Measurements from ENCODE around the gene ELP6. TPM values are rescaled to one million over a fixed set of nuclear protein-coding genes. Genes with fewer than 3 reads are reported as not detected.
"Not testable (repeated sequence)": the region's sequence is repeated elsewhere in the genome, so short reads cannot be mapped to it uniquely, and the experiment has no call there.

Gene ELP6
- total RNA-seq, 1 experiment from 2014 or later, result 61.7 TPM

DNA sequence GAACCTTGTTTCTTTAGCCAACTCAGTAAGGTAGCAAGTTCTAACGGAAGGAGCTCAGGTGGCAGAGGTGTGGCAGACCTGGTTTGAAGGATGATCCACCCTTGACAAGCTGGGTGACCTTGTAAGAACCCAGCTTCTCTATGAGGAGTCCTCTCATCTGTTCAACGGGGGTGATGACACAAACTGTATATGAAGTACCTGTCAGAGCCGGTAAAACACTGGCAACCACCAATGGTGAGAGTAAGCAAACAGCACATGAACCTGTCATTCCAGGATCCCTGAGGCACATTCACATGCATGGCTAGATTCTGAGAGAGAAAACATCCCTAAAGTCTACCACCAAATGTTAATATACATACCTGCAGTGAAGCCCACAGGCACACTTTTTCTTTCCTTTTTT is 40.1 kb downstream of the ELP6 start:
- H3K4me3 ChIP-seq (ENCODE audit: low read length), result no peak overlapping the region
- peaks cover 81% of the 10 kb centered on the region for H3K79me2 ChIP-seq (ENCODE audit: low read length)
- peaks cover 32% of the 10 kb centered on the region for H3K4me1 ChIP-seq (ENCODE audit: low read length)
- H3K4me2 ChIP-seq (ENCODE audit: low read depth, low read length, poor library complexity, severe bottlenecking), result no peak overlapping the region
- no peak overlapping the region for H3K9ac ChIP-seq (ENCODE audit: low read length)
- no peaks in the 10 kb centered on the region for H3K27me3 ChIP-seq (ENCODE audit: low read length)
- H4K20me1 ChIP-seq (ENCODE audit: insufficient read depth, low read depth, low read length), result peaks cover 12% of the 10 kb centered on the region; the same call in 1 of the 2 replicates
- no peak overlapping the region for H3K27ac ChIP-seq (ENCODE audit: low read length)
- no peaks in the 10 kb centered on the region for H3K9me2 ChIP-seq (replicated peaks; ENCODE audit: insufficient read depth, low read length)
- H2AFZ ChIP-seq (ENCODE audit: low read length), result no peak overlapping the region
- H3K9me3 ChIP-seq (ENCODE audit: low read length), result peaks cover 3% of the 10 kb centered on the region; the same call in 1 of the 2 replicates
- no peak for DNase-seq
- peaks cover 28% of the 10 kb centered on the region for H3K36me3 ChIP-seq (ENCODE audit: insufficient read depth, low read length)

DNA sequence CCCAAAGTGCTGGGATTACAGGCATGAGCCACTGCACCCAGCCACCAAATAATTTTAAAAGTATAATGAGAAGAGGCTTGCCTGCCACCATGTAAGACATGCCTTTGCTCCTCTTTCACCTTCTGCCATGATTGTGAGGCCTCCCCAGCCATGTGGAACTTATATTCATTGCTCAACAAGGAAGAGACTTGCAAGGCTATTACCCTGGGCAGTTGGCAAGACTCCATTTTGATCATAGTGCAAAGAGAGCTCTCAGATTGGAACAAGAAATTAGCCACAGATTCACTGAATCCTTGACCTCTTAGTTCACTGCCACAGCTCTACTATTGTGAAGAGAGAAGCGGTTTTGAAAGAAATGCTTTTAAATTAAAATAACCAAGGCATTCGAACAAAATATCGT is 43.9 kb downstream of the ELP6 start:
- Histone ChIP-seq H2AFZ (ENCODE audit: low read length) (no peak overlapping the region), H3K9me3 (ENCODE audit: low read length) (peaks cover 3% of the 10 kb centered on the region; the same call in 1 of the 2 replicates), H3K27ac (ENCODE audit: low read length) (no peak overlapping the region), H3K4me1 (ENCODE audit: low read length) (peaks cover 9% of the 10 kb centered on the region), H3K4me3 (ENCODE audit: low read length) (no peak overlapping the region), H3K27me3 (ENCODE audit: low read length) (no peaks in the 10 kb centered on the region), H4K20me1 (ENCODE audit: insufficient read depth, low read depth, low read length) (peaks cover 13% of the 10 kb centered on the region; the same call in 1 of the 2 replicates), H3K36me3 (ENCODE audit: insufficient read depth, low read length) (peaks cover 37% of the 10 kb centered on the region), H3K9ac (ENCODE audit: low read length) (no peak overlapping the region), H3K79me2 (ENCODE audit: low read length) (peaks cover 94% of the 10 kb centered on the region), H3K4me2 (ENCODE audit: low read depth, low read length, poor library complexity, severe bottlenecking) (no peak overlapping the region), H3K9me2 (replicated peaks; ENCODE audit: insufficient read depth, low read length) (no peaks in the 10 kb centered on the region)
- DNase-seq, result no peak

DNA sequence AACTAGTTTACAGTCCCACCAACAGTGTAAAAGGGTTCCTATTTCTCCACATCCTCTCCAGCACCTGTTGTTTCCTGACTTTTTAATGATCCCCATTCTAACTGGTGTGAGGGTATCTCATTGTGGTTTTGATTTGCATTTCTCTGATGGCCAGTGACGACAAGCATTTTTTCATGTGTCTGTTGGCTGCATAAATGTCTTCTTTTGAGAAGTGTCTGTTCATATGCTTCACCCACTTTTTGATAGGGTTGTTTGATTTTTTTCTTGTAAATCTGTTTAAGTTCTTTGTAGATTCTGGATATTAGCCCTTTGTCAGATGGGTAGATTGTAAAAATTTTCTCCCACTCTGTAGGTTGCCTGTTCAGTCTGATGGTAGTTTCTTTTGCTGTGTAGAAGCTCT is 45.2 kb downstream of the ELP6 start:
- H3K4me1 ChIP-seq (ENCODE audit: low read length); H3K4me2 ChIP-seq (ENCODE audit: low read depth, low read length, poor library complexity, severe bottlenecking); H3K27me3 ChIP-seq (ENCODE audit: low read length); H3K9me3 ChIP-seq (ENCODE audit: low read length); H3K9me2 ChIP-seq (replicated peaks; ENCODE audit: insufficient read depth, low read length); H2AFZ ChIP-seq (ENCODE audit: low read length); DNase-seq; H3K4me3 ChIP-seq (ENCODE audit: low read length); H3K9ac ChIP-seq (ENCODE audit: low read length); H3K27ac ChIP-seq (ENCODE audit: low read length): not testable (repeated sequence)
- Histone ChIP-seq H3K79me2 (ENCODE audit: low read length) (peaks cover 93% of the 10 kb centered on the region), H3K36me3 (ENCODE audit: insufficient read depth, low read length) (peaks cover 34% of the 10 kb centered on the region), H4K20me1 (ENCODE audit: insufficient read depth, low read depth, low read length) (peaks cover 11% of the 10 kb centered on the region; the same call in 1 of the 2 replicates)

DNA sequence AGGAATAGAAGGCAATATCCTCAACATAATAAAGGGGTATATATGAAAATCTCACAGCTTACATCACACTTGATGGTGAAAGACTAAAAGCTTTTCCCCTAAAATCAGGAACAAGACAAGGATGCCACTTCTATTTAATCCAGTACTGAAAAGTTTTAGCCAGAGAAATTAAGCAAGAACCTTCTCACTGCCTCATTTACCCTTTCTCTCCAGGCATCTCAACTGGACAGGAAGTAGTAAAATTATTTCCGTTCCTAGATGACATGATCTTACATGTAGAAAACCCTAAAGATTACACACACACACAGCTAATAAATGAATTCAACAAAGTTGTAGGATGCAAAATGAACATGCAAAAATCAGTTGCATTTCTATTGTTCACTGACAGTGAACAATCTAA is 48.9 kb downstream of the ELP6 start:
- H3K4me2 ChIP-seq (ENCODE audit: low read depth, low read length, poor library complexity, severe bottlenecking), result no peak overlapping the region
- H3K9me2 ChIP-seq (replicated peaks; ENCODE audit: insufficient read depth, low read length), result no peaks in the 10 kb centered on the region
- H3K9ac ChIP-seq (ENCODE audit: low read length), result no peak overlapping the region
- 0 out of 2 replicates have a peak, but pooled peaks cover 15% of the 10 kb centered on the region for H4K20me1 ChIP-seq (ENCODE audit: insufficient read depth, low read depth, low read length)
- DNase-seq, result peak; percentile 60
- H3K4me3 ChIP-seq (ENCODE audit: low read length), result no peak overlapping the region
- no peaks in the 10 kb centered on the region for H3K27me3 ChIP-seq (ENCODE audit: low read length)
- H2AFZ ChIP-seq (ENCODE audit: low read length), result no peak overlapping the region
- peaks cover 21% of the 10 kb centered on the region for H3K36me3 ChIP-seq (ENCODE audit: insufficient read depth, low read length)
- peaks cover under 1% of the 10 kb centered on the region; the same call in 1 of the 2 replicates for H3K9me3 ChIP-seq (ENCODE audit: low read length)
- H3K4me1 ChIP-seq (ENCODE audit: low read length), result no peaks in the 10 kb centered on the region
- peaks cover 93% of the 10 kb centered on the region for H3K79me2 ChIP-seq (ENCODE audit: low read length)
- H3K27ac ChIP-seq (ENCODE audit: low read length), result no peak overlapping the region

DNA sequence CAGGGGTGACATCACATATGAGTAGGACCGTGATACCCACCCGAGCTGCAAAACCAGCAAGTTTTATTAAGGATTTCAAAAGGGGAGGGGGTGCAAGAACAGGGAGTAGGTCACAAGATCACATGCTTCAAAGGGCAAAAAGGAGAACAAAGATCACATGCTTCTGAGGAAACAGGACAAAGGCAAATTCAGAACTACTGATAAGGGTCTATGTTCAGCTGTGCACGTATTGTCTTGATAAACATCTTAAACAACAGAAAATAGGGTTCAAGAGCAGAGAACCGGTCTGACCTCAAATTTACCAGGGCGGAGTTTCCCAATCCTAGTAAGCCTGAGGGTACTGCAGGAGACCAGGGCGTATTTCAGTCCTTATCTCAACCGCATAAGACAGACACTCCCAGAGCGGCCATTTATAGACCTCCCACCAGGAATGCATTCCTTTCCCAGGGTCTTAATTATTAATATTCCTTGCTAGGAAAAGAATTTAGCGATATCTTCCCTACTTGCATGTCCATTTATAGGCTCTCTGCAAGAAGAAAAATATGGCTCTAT is 53.9 kb downstream of the ELP6 start:
- not testable (repeated sequence) for DNase-seq; H3K9me2 ChIP-seq (replicated peaks; ENCODE audit: insufficient read depth, low read length); H3K27ac ChIP-seq (ENCODE audit: low read length); H3K4me1 ChIP-seq (ENCODE audit: low read length); H3K36me3 ChIP-seq (ENCODE audit: insufficient read depth, low read length); H3K9ac ChIP-seq (ENCODE audit: low read length); H2AFZ ChIP-seq (ENCODE audit: low read length); H3K9me3 ChIP-seq (ENCODE audit: low read length); H4K20me1 ChIP-seq (ENCODE audit: insufficient read depth, low read depth, low read length); H3K4me3 ChIP-seq (ENCODE audit: low read length); H3K4me2 ChIP-seq (ENCODE audit: low read depth, low read length, poor library complexity, severe bottlenecking); H3K27me3 ChIP-seq (ENCODE audit: low read length)
- peaks cover 93% of the 10 kb centered on the region for H3K79me2 ChIP-seq (ENCODE audit: low read length)

DNA sequence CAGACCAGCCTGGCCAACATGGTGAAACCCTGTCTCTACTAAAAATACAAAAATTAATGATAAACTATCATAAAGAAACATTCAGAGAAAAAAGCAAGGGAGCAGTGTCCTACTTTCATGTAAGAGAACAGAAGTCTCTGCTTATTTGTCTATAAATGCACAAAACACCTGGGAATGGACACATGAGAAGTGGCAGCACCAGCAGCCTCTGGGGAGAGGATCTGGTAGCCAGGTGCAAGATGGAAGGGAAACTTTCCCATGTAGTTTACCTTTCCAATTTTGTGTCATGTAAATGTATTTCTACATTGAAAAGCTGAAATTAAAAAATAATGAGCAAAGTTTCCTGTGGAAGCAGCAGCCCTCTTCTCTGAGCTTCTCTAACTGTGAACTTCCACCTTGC is 56.5 kb downstream of the ELP6 start:
- no peaks in the 10 kb centered on the region for H3K9me3 ChIP-seq (ENCODE audit: low read length)
- H3K79me2 ChIP-seq (ENCODE audit: low read length), result peaks cover 94% of the 10 kb centered on the region
- DNase-seq, result no peak
- H3K27me3 ChIP-seq (ENCODE audit: low read length), result no peaks in the 10 kb centered on the region
- no peaks in the 10 kb centered on the region for H3K9me2 ChIP-seq (replicated peaks; ENCODE audit: insufficient read depth, low read length)
- no peak overlapping the region for H2AFZ ChIP-seq (ENCODE audit: low read length)
- peak overlapping the region; percentile 41; the same call in 1 of the 2 replicates for H3K27ac ChIP-seq (ENCODE audit: low read length)
- peaks cover 3% of the 10 kb centered on the region; the same call in 1 of the 2 replicates for H3K36me3 ChIP-seq (ENCODE audit: insufficient read depth, low read length)
- H3K9ac ChIP-seq (ENCODE audit: low read length), result no peak overlapping the region
- H3K4me2 ChIP-seq (ENCODE audit: low read depth, low read length, poor library complexity, severe bottlenecking), result no peak overlapping the region
- H3K4me3 ChIP-seq (ENCODE audit: low read length), result no peak overlapping the region
- peaks cover 7% of the 10 kb centered on the region for H3K4me1 ChIP-seq (ENCODE audit: low read length)
- no peaks in the 10 kb centered on the region for H4K20me1 ChIP-seq (ENCODE audit: insufficient read depth, low read depth, low read length)

DNA sequence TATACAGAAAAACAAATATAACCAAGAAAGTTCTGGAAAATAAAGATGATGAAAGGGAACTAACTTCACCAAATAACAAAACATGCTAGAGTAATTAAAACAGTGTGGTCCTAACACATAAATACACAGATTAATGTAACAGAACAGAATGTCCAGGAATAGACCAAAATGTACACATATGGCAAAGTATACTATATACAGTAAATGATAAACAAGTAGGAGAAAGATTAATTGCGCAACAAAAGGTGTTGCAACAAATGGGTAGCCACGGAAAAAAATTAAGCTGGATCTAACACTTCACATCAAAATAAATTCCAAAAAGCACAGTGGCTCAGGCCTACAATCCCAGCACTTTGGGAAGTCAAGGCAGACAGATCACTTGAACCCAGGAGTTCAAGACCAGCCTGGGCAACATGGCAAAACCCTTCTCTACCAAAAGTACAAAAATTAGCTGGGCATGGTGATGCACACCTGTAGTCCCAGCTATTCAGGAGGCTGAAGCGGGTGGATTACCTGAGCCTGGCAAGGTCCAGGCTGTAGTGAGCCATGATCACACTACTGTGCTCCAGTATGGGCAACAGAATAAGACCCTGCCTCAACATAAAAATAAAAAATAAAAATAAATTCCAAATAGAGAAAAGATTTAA is 57.6 kb downstream of the ELP6 start:
- Histone ChIP-seq H3K4me2 (ENCODE audit: low read depth, low read length, poor library complexity, severe bottlenecking) (no peak overlapping the region), H3K9me3 (ENCODE audit: low read length) (no peaks in the 10 kb centered on the region), H2AFZ (ENCODE audit: low read length) (no peak overlapping the region), H3K4me3 (ENCODE audit: low read length) (no peak overlapping the region), H3K79me2 (ENCODE audit: low read length) (peaks cover 94% of the 10 kb centered on the region), H4K20me1 (ENCODE audit: insufficient read depth, low read depth, low read length) (no peaks in the 10 kb centered on the region), H3K9me2 (replicated peaks; ENCODE audit: insufficient read depth, low read length) (no peaks in the 10 kb centered on the region), H3K4me1 (ENCODE audit: low read length) (peaks cover 7% of the 10 kb centered on the region), H3K9ac (ENCODE audit: low read length) (no peak overlapping the region), H3K27ac (ENCODE audit: low read length) (no peak overlapping the region), H3K36me3 (ENCODE audit: insufficient read depth, low read length) (peaks cover 3% of the 10 kb centered on the region; the same call in 1 of the 2 replicates), H3K27me3 (ENCODE audit: low read length) (no peaks in the 10 kb centered on the region)
- DNase-seq, result no peak

DNA sequence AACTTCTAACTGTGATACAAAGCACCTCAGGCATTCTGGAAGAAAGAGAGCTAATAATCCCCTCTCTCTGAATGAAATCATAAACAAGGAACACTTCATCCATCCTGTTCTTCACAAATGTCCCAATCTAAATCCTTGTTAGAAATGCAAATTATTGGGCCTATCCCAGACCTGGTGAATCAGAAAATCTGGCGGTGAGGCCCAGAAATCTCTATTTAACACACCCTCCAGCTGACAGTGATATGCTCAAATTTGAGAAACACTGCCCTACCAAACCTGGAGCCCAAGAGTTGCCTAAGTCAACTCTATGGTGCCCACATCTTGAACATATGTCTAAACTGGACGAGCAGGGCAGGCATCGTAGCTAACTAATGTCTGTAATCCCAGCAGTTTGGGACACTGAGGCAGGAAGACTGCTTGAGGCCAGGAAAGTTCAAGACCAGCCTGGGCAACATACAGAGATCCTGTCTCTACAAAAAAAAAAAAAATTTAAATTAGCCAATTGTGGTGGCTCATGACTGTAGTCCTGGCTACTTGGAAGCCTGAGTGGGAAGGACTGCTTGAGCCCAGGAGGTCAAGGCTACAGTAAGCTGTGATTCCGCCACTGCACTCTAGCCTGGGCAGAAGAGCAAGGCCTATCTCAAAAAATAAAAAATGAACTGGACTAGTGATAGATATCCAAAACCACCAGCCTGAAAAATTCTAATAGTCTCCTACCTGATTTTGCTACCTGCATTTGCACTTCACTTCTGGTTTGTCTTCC is 60.9 kb downstream of the ELP6 start:
- Histone ChIP-seq H3K27ac (ENCODE audit: low read length) (no peak overlapping the region), H3K4me1 (ENCODE audit: low read length) (peaks cover 7% of the 10 kb centered on the region), H3K4me3 (ENCODE audit: low read length) (no peak overlapping the region), H3K9me2 (replicated peaks; ENCODE audit: insufficient read depth, low read length) (no peaks in the 10 kb centered on the region), H3K9ac (ENCODE audit: low read length) (no peak overlapping the region), H2AFZ (ENCODE audit: low read length) (no peak overlapping the region), H3K27me3 (ENCODE audit: low read length) (no peaks in the 10 kb centered on the region), H3K36me3 (ENCODE audit: insufficient read depth, low read length) (peaks cover 6% of the 10 kb centered on the region; the same call in 1 of the 2 replicates), H3K79me2 (ENCODE audit: low read length) (peaks cover 98% of the 10 kb centered on the region), H3K4me2 (ENCODE audit: low read depth, low read length, poor library complexity, severe bottlenecking) (no peak overlapping the region), H3K9me3 (ENCODE audit: low read length) (no peaks in the 10 kb centered on the region), H4K20me1 (ENCODE audit: insufficient read depth, low read depth, low read length) (no peaks in the 10 kb centered on the region)
- DNase-seq, result no peak

Measured in Karpas-422 (cell line).